Raji (cell line): ENCODE measurements around the gene NOP9.

Experiments used
- POLR2A ChIP-seq: IDR thresholded peaks from 2 replicates; pipeline ENCODE4 v1.6.1; 2011; ENCODE audit warnings: low read depth, low read length, control low read depth; ENCODE audit not compliant: insufficient read depth

Gene NOP9

GRCh38 chr14:24285351-24285750 lies 14.3 kb upstream of the NOP9 start:
- no peak for TF ChIP-seq POLR2A

- no peak for TF ChIP-seq POLR2A
These were observed 12.7 kb upstream of the NOP9 start for GRCh38 chr14:24286996-24287395.

GRCh38 chr14:24289649-24290280 lies 9.9 kb upstream of the NOP9 start:
- TF ChIP-seq POLR2A: no peak

- TF ChIP-seq POLR2A: no peak
These were observed 8.9 kb upstream of the NOP9 start for GRCh38 chr14:24290746-24291145.

GRCh38 chr14:24291446-24292117 lies 8.1 kb upstream of the NOP9 start:
- TF ChIP-seq POLR2A: no peak

- no peak for TF ChIP-seq POLR2A
These were observed 7.4 kb upstream of the NOP9 start for GRCh38 chr14:24292118-24292807.

GRCh38 chr14:24293525-24293924 lies 6.1 kb upstream of the NOP9 start:
- no peak for TF ChIP-seq POLR2A

- no peak for TF ChIP-seq POLR2A
These were observed 3.1 kb upstream of the NOP9 start for GRCh38 chr14:24296341-24297157.

GRCh38 chr14:24297190-24297964 lies 2.3 kb upstream of the NOP9 start:
- TF ChIP-seq POLR2A: no peak

GRCh38 chr14:24298892-24299254 lies 777 bp upstream of the NOP9 start:
- no peak for TF ChIP-seq POLR2A

GRCh38 chr14:24300326-24300980 lies 803 bp downstream of the NOP9 start:
- TF ChIP-seq POLR2A: no peak

- no peak for TF ChIP-seq POLR2A
These were observed 4.4 kb downstream of the NOP9 start for GRCh38 chr14:24304019-24304387.

GRCh38 chr14:24307156-24307574 lies 7.5 kb downstream of the NOP9 start:
- TF ChIP-seq POLR2A: no peak
